Trophoblast cell (in vitro differentiated cells and primary cell): Measurements from ENCODE around the gene SCN7A.

Source experiments
- DNase-seq, 2 donors: peaks; one replicate each; pipeline ENCODE4 v3.0.0-alpha.2; 2016
- H2AFZ ChIP-seq: 2 replicates; pipeline ENCODE4 v1.6.1; 2013; ENCODE audit warnings: low read length, moderate library complexity, mild to moderate bottlenecking; ENCODE audit not compliant: insufficient read depth, poor library complexity
- H2AK5ac ChIP-seq: 2 replicates; pipeline ENCODE4 v1.6.1; 2013; ENCODE audit warnings: mild to moderate bottlenecking, low read length
- H2BK120ac ChIP-seq: 2 replicates; pipeline ENCODE4 v1.6.1; 2013; ENCODE audit warnings: low read length, mild to moderate bottlenecking, moderate library complexity; ENCODE audit not compliant: insufficient read depth, poor library complexity
- H2BK12ac ChIP-seq: 2 replicates; pipeline ENCODE4 v1.6.1; 2013; ENCODE audit warnings: mild to moderate bottlenecking, low read length, moderate library complexity
- H2BK5ac ChIP-seq: 2 replicates; pipeline ENCODE4 v1.6.1; 2013; ENCODE audit warnings: low read length, low read depth, moderate library complexity, mild to moderate bottlenecking; ENCODE audit not compliant: poor library complexity
- H3K14ac ChIP-seq: 2 replicates; pipeline ENCODE4 v1.6.1; 2013; ENCODE audit warnings: mild to moderate bottlenecking, low read length
- H3K18ac ChIP-seq: 2 replicates; pipeline ENCODE4 v1.6.1; 2013; ENCODE audit warnings: mild to moderate bottlenecking, low read length
- H3K23ac ChIP-seq: 2 replicates; pipeline ENCODE4 v1.6.1; 2013; ENCODE audit warnings: low read length
- H3K27ac ChIP-seq: 2 replicates; pipeline ENCODE4 v1.5.1; 2013; ENCODE audit warnings: low read depth, mild to moderate bottlenecking, inconsistent platforms, low read length, moderate library complexity
- H3K27me3 ChIP-seq: 2 replicates; pipeline ENCODE4 v1.6.1; 2013; ENCODE audit warnings: inconsistent platforms, mild to moderate bottlenecking, low read length, moderate library complexity; ENCODE audit not compliant: insufficient read depth
- H3K36me3 ChIP-seq, 2 experiments: 1 replicate in 1 of 2; 2 replicates in 1 of 2; pipeline ENCODE4 v1.6.1; 2013; ENCODE audit warnings: low read length in 2 of 2, mild to moderate bottlenecking in 2 of 2, moderate library complexity in 1 of 2; ENCODE audit not compliant: insufficient read depth in 2 of 2, control insufficient read depth in 1 of 2
- H3K4ac ChIP-seq: 2 replicates; pipeline ENCODE4 v1.6.1; 2013; ENCODE audit warnings: low read depth, mild to moderate bottlenecking, low read length, moderate library complexity
- H3K4me1 ChIP-seq, 2 experiments: 1 replicate in 1 of 2; 2 replicates in 1 of 2; pipeline ENCODE4 v1.6.1; 2013; ENCODE audit warnings: low read length in 2 of 2, mild to moderate bottlenecking in 2 of 2, moderate library complexity in 1 of 2; ENCODE audit not compliant: insufficient read depth in 2 of 2, control insufficient read depth in 1 of 2
- H3K4me2 ChIP-seq: 2 replicates; pipeline ENCODE4 v1.6.1; 2013; ENCODE audit warnings: inconsistent platforms, mild to moderate bottlenecking, low read length, moderate library complexity
- H3K4me3 ChIP-seq: 2 replicates; pipeline ENCODE4 v1.5.1; 2013; ENCODE audit warnings: mild to moderate bottlenecking, low read depth, low read length, inconsistent platforms
- H3K79me1 ChIP-seq: one replicate; pipeline ENCODE4 v1.6.1; 2013; ENCODE audit warnings: low read length
- H3K79me2 ChIP-seq: 2 replicates; pipeline ENCODE4 v1.6.1; 2013; ENCODE audit warnings: low read length, mild to moderate bottlenecking; ENCODE audit not compliant: control insufficient read depth, insufficient read depth, poor library complexity
- H3K9ac ChIP-seq: 2 replicates; pipeline ENCODE4 v1.6.1; 2013; ENCODE audit warnings: mild to moderate bottlenecking, low read length
- H3K9me3 ChIP-seq: 2 replicates; pipeline ENCODE4 v1.6.1; 2013; ENCODE audit warnings: low read depth, mild to moderate bottlenecking, control low read depth, inconsistent platforms, low read length; ENCODE audit not compliant: insufficient read depth
- H4K12ac ChIP-seq: 2 replicates; pipeline ENCODE4 v1.6.1; 2013; ENCODE audit warnings: low read depth, mild to moderate bottlenecking, low read length, moderate library complexity
- H4K8ac ChIP-seq: 2 replicates; pipeline ENCODE4 v1.6.1; 2013; ENCODE audit warnings: low read depth, mild to moderate bottlenecking, low read length, moderate library complexity
- H4K91ac ChIP-seq: one replicate; pipeline ENCODE4 v1.6.1; 2013; ENCODE audit warnings: low read depth, mild to moderate bottlenecking, low read length, moderate library complexity
- WGBS: extraction: QIAGEN DNeasy Blood & Tissue Kit; methylation state at CpG from one replicate; pipeline ENCODE4 v1.1.7; 2013; ENCODE audit warnings: missing lambda C conversion rate; ENCODE audit not compliant: insufficient read length, insufficient coverage; ENCODE audit errors: extremely low coverage; 5-methylcytosine and 5-hydroxymethylcytosine counted together

The SCN7A gene

GRCh38 chr2:166434491-166434890, 59.6 kb downstream of the SCN7A start:
- Histone ChIP-seq H2BK5ac (no peak overlapping the region), H3K9me3 (peaks cover 3% of the 10 kb centered on the region), H3K14ac (no peak overlapping the region), H3K4me3 (no peak overlapping the region), H3K4me2 (no peak overlapping the region), H4K12ac (no peak overlapping the region), H3K23ac (no peak overlapping the region), H2AFZ (no peak overlapping the region), H2AK5ac (no peak overlapping the region), H3K4ac (no peak overlapping the region), H3K18ac (no peak overlapping the region), H3K79me2 (no peaks in the 10 kb centered on the region), H4K91ac (no peak overlapping the region), H3K27ac (no peak overlapping the region), H2BK12ac (no peak overlapping the region), H3K9ac (no peak overlapping the region), H4K8ac (no peak overlapping the region), H3K79me1 (no peaks in the 10 kb centered on the region), H3K4me1 (no peaks in the 10 kb centered on the region), H3K36me3 (no peaks in the 10 kb centered on the region), H3K27me3 (no peaks in the 10 kb centered on the region), H2BK120ac (no peak overlapping the region)
- no CpG with 5 or more reads among the region's 1 CpG for WGBS
- no peak for DNase-seq

- H3K36me3 ChIP-seq, result no peaks in the 10 kb centered on the region
- H3K23ac ChIP-seq, result no peak overlapping the region
- H4K8ac ChIP-seq, result no peak overlapping the region
- no peak overlapping the region for H4K91ac ChIP-seq
- peaks cover 3% of the 10 kb centered on the region for H3K9me3 ChIP-seq
- no peaks in the 10 kb centered on the region for H3K79me1 ChIP-seq
- H3K27me3 ChIP-seq, result no peaks in the 10 kb centered on the region
- H3K4ac ChIP-seq, result no peak overlapping the region
- no peak overlapping the region for H4K12ac ChIP-seq
- H2BK12ac ChIP-seq, result no peak overlapping the region
- no CpG with 5 or more reads among the region's 1 CpG for WGBS
- no peak overlapping the region for H2AK5ac ChIP-seq
- no peak for DNase-seq
- no peaks in the 10 kb centered on the region for H3K79me2 ChIP-seq
- H3K18ac ChIP-seq, result no peak overlapping the region
- no peaks in the 10 kb centered on the region for H3K4me1 ChIP-seq
- H3K27ac ChIP-seq, result no peak overlapping the region
- H2AFZ ChIP-seq, result no peak overlapping the region
- H3K9ac ChIP-seq, result no peak overlapping the region
- no peak overlapping the region for H2BK120ac ChIP-seq
- no peak overlapping the region for H3K4me2 ChIP-seq
- no peak overlapping the region for H3K14ac ChIP-seq
- no peak overlapping the region for H3K4me3 ChIP-seq
- no peak overlapping the region for H2BK5ac ChIP-seq
These were observed 60.6 kb downstream of the SCN7A start for GRCh38 chr2:166433457-166433856.

- Histone ChIP-seq H2AFZ (no peak overlapping the region), H2BK5ac (no peak overlapping the region), H4K91ac (no peak overlapping the region), H3K23ac (no peak overlapping the region), H3K36me3 (no peaks in the 10 kb centered on the region), H3K4me2 (no peak overlapping the region), H3K4ac (no peak overlapping the region), H3K27ac (no peak overlapping the region), H3K4me1 (no peaks in the 10 kb centered on the region), H3K14ac (no peak overlapping the region), H3K79me1 (no peaks in the 10 kb centered on the region), H4K12ac (no peak overlapping the region), H3K27me3 (no peaks in the 10 kb centered on the region), H3K9me3 (peaks cover 3% of the 10 kb centered on the region), H3K9ac (no peak overlapping the region), H3K18ac (no peak overlapping the region), H3K4me3 (no peak overlapping the region), H3K79me2 (no peaks in the 10 kb centered on the region), H2BK12ac (no peak overlapping the region), H2BK120ac (no peak overlapping the region), H4K8ac (no peak overlapping the region), H2AK5ac (no peak overlapping the region)
- WGBS, result no CpG with 5 or more reads among the region's 1 CpG
- no peak for DNase-seq
These were observed 61.7 kb downstream of the SCN7A start for GRCh38 chr2:166432331-166432730.

GRCh38 chr2:166424841-166425240, 69.2 kb downstream of the SCN7A start:
- Histone ChIP-seq H3K79me1 (no peaks in the 10 kb centered on the region), H3K4me1 (no peaks in the 10 kb centered on the region), H3K4me2 (no peak overlapping the region), H3K18ac (no peak overlapping the region), H3K9me3 (no peaks in the 10 kb centered on the region), H3K14ac (no peak overlapping the region), H3K27ac (no peak overlapping the region), H4K91ac (no peak overlapping the region), H3K9ac (no peak overlapping the region), H4K12ac (no peak overlapping the region), H4K8ac (no peak overlapping the region), H2BK12ac (no peak overlapping the region), H3K79me2 (no peaks in the 10 kb centered on the region), H3K27me3 (no peaks in the 10 kb centered on the region), H3K36me3 (no peaks in the 10 kb centered on the region), H2BK5ac (no peak overlapping the region), H2AFZ (no peak overlapping the region), H3K4me3 (no peak overlapping the region), H3K23ac (no peak overlapping the region), H2BK120ac (no peak overlapping the region), H3K4ac (no peak overlapping the region), H2AK5ac (no peak overlapping the region)
- no peak for DNase-seq
- WGBS, result no CpG with 5 or more reads among the region's 5 CpGs
